WI38 (cell line): ENCODE measurements around the gene MST1.

Source experiments
- H3K4me3 ChIP-seq: 2 replicates; pipeline ENCODE4 v1.5.1; 2011; ENCODE audit warnings: low read depth, mild to moderate bottlenecking, control low read depth, low read length
- CTCF ChIP-seq: IDR thresholded peaks from 2 replicates; pipeline ENCODE4 v1.5.1; 2012; ENCODE audit warnings: low read depth, mild to moderate bottlenecking, control low read depth, low read length

Gene MST1

GRCh38 chr3:49713336-49714105, 24.2 kb upstream of the MST1 start:
- TF ChIP-seq CTCF, result no peak
- H3K4me3 ChIP-seq, result no peak overlapping the region

GRCh38 chr3:49712631-49713317, 23.5 kb upstream of the MST1 start:
- H3K4me3 ChIP-seq, result no peak overlapping the region
- no peak for TF ChIP-seq CTCF

- TF ChIP-seq CTCF, result no peak
- no peak overlapping the region for H3K4me3 ChIP-seq
These were observed 22.9 kb upstream of the MST1 start for GRCh38 chr3:49712166-49712565.

GRCh38 chr3:49711489-49711888, 22.2 kb upstream of the MST1 start:
- no peak overlapping the region for H3K4me3 ChIP-seq
- no peak for TF ChIP-seq CTCF

- no peak overlapping the region for H3K4me3 ChIP-seq
- TF ChIP-seq CTCF, result no peak
These were observed 20.6 kb upstream of the MST1 start for GRCh38 chr3:49709852-49710251.

- TF ChIP-seq CTCF, result no peak
- H3K4me3 ChIP-seq, result no peak overlapping the region
These were observed 17.8 kb upstream of the MST1 start for GRCh38 chr3:49707113-49707480.

- no peak for TF ChIP-seq CTCF
- no peak overlapping the region for H3K4me3 ChIP-seq
These were observed 17.3 kb upstream of the MST1 start for GRCh38 chr3:49706456-49707112.
